Measurements from ENCODE around the gene L3HYPDH. TPM values are rescaled to one million over a fixed set of nuclear protein-coding genes. Genes with fewer than 3 reads are reported as not detected.

Gene L3HYPDH
- polyA plus RNA-seq, 1 experiment, result 28.0 TPM

GRCh38 chr14:59439256-59439965 is 44.8 kb downstream of the L3HYPDH start:
- H3K4me3 ChIP-seq (ENCODE audit: low read depth, low read length), result no peak overlapping the region
- ChIA-PET POLR2A (interaction anchor here (0.6 kb wide), 1 partner anchor 19 kb away, joined by 3 read pairs; no protein-coding TSS in a partner anchor), CTCF (interaction anchor here (1.0 to 2.8 kb wide), 5 partner anchors 100 to 315 kb away, joined by 3 to 13 read pairs (median 3); no protein-coding TSS in a partner anchor)
- H3K27me3 ChIP-seq (ENCODE audit: control insufficient read depth, insufficient read depth, low read length), result no peaks in the 10 kb centered on the region
- no peaks in the 10 kb centered on the region for H3K36me3 ChIP-seq (ENCODE audit: control insufficient read depth, insufficient read depth, low read length)
- no peak for TF ChIP-seq CTCF (IDR thresholded peaks at IDR 0.05; ENCODE audit: insufficient read depth, low read depth, low read length)
- DNase-seq (ENCODE audit: low read depth), result no peak

- no peak for DNase-seq (ENCODE audit: low read depth)
- no peak for TF ChIP-seq CTCF (IDR thresholded peaks at IDR 0.05; ENCODE audit: insufficient read depth, low read depth, low read length)
- Histone ChIP-seq H3K36me3 (ENCODE audit: control insufficient read depth, insufficient read depth, low read length) (no peaks in the 10 kb centered on the region), H3K27me3 (ENCODE audit: control insufficient read depth, insufficient read depth, low read length) (no peaks in the 10 kb centered on the region), H3K4me3 (ENCODE audit: low read depth, low read length) (no peak overlapping the region)
- ChIA-PET CTCF (interaction anchor here (0.6 to 2.8 kb wide), 6 partner anchors 99 to 870 kb away, joined by 3 to 13 read pairs (median 3); no protein-coding TSS in a partner anchor), POLR2A (no interaction called here)
These were observed 46.0 kb downstream of the L3HYPDH start for GRCh38 chr14:59438195-59438647.

- Histone ChIP-seq H3K27me3 (ENCODE audit: control insufficient read depth, insufficient read depth, low read length) (no peaks in the 10 kb centered on the region), H3K36me3 (ENCODE audit: control insufficient read depth, insufficient read depth, low read length) (no peaks in the 10 kb centered on the region), H3K4me3 (ENCODE audit: low read depth, low read length) (no peak overlapping the region)
- ChIA-PET CTCF (interaction anchor here (0.9 to 1.2 kb wide), 2 partner anchors 11 to 309 kb away, joined by 3 to 4 read pairs; no protein-coding TSS in a partner anchor), POLR2A (no interaction called here)
- no peak for DNase-seq (ENCODE audit: low read depth)
- TF ChIP-seq CTCF (IDR thresholded peaks at IDR 0.05; ENCODE audit: insufficient read depth, low read depth, low read length), result no peak
These were observed 48.2 kb downstream of the L3HYPDH start for GRCh38 chr14:59435987-59436386.

- ChIA-PET POLR2A (no interaction called here), CTCF (interaction anchor here (1.2 kb wide), 1 partner anchor 308 kb away, joined by 3 read pairs; no protein-coding TSS in a partner anchor)
- TF ChIP-seq CTCF (IDR thresholded peaks at IDR 0.05; ENCODE audit: insufficient read depth, low read depth, low read length), result no peak
These were observed 49.1 kb downstream of the L3HYPDH start for GRCh38 chr14:59435101-59435500.

GRCh38 chr14:59429790-59430189 is 54.4 kb downstream of the L3HYPDH start:
- POLR2A ChIA-PET, result no interaction called here

More at GRCh38 chr14:59435101-59435500, 49.1 kb downstream of the L3HYPDH start:
- H3K4me3 ChIP-seq (ENCODE audit: low read depth, low read length), result no peak overlapping the region
- H3K27me3 ChIP-seq (ENCODE audit: control insufficient read depth, insufficient read depth, low read length), result no peaks in the 10 kb centered on the region
- no peaks in the 10 kb centered on the region for H3K36me3 ChIP-seq (ENCODE audit: control insufficient read depth, insufficient read depth, low read length)
- DNase-seq (ENCODE audit: low read depth), result no peak

More at GRCh38 chr14:59429790-59430189, 54.4 kb downstream of the L3HYPDH start:
- no peak for DNase-seq (ENCODE audit: low read depth)
- no peaks in the 10 kb centered on the region for H3K27me3 ChIP-seq (ENCODE audit: control insufficient read depth, insufficient read depth, low read length)
- CTCF ChIA-PET, result interaction anchor here (1.8 kb wide), 1 partner anchor 101 kb away, joined by 3 read pairs; no protein-coding TSS in a partner anchor
- H3K4me3 ChIP-seq (ENCODE audit: low read depth, low read length), result no peak overlapping the region
- TF ChIP-seq CTCF (IDR thresholded peaks at IDR 0.05; ENCODE audit: insufficient read depth, low read depth, low read length), result no peak
- no peaks in the 10 kb centered on the region for H3K36me3 ChIP-seq (ENCODE audit: control insufficient read depth, insufficient read depth, low read length)
